ENCODE results near the gene HDAC1. TPM values are rescaled to one million over a fixed set of nuclear protein-coding genes. Genes with fewer than 3 reads are reported as not detected.

HDAC1 gene
- total RNA-seq, 2 experiments from 2014 or later: 56.9 to 61.0 TPM

GRCh38 chr1:32335535-32335789 is 43.6 kb downstream of the HDAC1 start:
- peaks cover 34% of the 10 kb centered on the region for H3K36me3 ChIP-seq (ENCODE audit: insufficient read depth, low read length)
- no peak for TF ChIP-seq CTCF (IDR thresholded peaks at IDR 0.05)
- Mint-ChIP-seq H3K27ac (no peak overlapping the region), H3K9me3 (no peaks in the 10 kb centered on the region), H3K4me3 (peak overlapping the region; percentile 94), H3K27me3 (no peaks in the 10 kb centered on the region), H3K36me3 (ENCODE audit: low read depth) (peaks cover 43% of the 10 kb centered on the region), H3K4me1 (ENCODE audit: low read depth) (peaks cover 53% of the 10 kb centered on the region)
- ChIA-PET CTCF (interaction anchor here (0.6 to 3.0 kb wide), 15 partner anchors 13 to 185 kb away, joined by 3 to 20 read pairs (median 5); partner anchors contain the start of genes BSDC1 and HDAC1), POLR2A (interaction anchor here (0.6 to 3.8 kb wide), 40 partner anchors 10 to 395 kb away, joined by 3 to 74 read pairs (median 7); partner anchors contain the start of genes BSDC1, CCDC28B, HDAC1 and IQCC)
- H3K9me3 ChIP-seq (ENCODE audit: control insufficient read depth in 1 of 2, insufficient read depth in 1 of 2, low read length in 2 of 2): no peaks in the 10 kb centered on the region
- ATAC-seq (ENCODE audit: poor library complexity) (peak; percentile 19), DNase-seq (no peak)
- no peak overlapping the region for H3K27ac ChIP-seq (ENCODE audit: low read depth in 1 of 2, low read length in 2 of 2)
- intact Hi-C loops (cut with DNase I, micrococcal nuclease): loop anchor here (1.0 to 5.0 kb wide), 6 partner anchors 37 to 93 kb away; partner anchors contain the start of gene HDAC1 (in 1 of the 2)
- no peaks in the 10 kb centered on the region for H3K27me3 ChIP-seq (ENCODE audit: control insufficient read depth in 1 of 2, insufficient read depth in 2 of 2, low read length in 2 of 2)
- H3K4me1 ChIP-seq (ENCODE audit: insufficient read depth, low read length): peaks cover 49% of the 10 kb centered on the region
- H3K4me3 ChIP-seq (ENCODE audit: low read length): peak overlapping the region; percentile 59

GRCh38 chr1:32335790-32336590 is 44.1 kb downstream of the HDAC1 start, which contains the start of gene MARCKSL1:
Gene MARCKSL1, minus strand, starts transcription at chr1:32336233. Its CDS starts 200 bp downstream, at chr1:32336033.
- POLR2A ChIA-PET: interaction anchor here (0.6 to 3.8 kb wide), 43 partner anchors 10 to 395 kb away, joined by 3 to 74 read pairs (median 7); partner anchors contain the start of genes BSDC1, CCDC28B, HDAC1 and IQCC
- peak within 1 kb of the TSS; percentile 87 for H3K27ac Mint-ChIP-seq
- Histone ChIP-seq H3K36me3 (ENCODE audit: insufficient read depth, low read length) (peaks cover 28% of the 10 kb centered on the region), H3K4me1 (ENCODE audit: insufficient read depth, low read length) (peaks cover 49% of the 10 kb centered on the region), H3K27me3 (ENCODE audit: control insufficient read depth in 1 of 2, insufficient read depth in 2 of 2, low read length in 2 of 2) (no peaks in the 10 kb centered on the region), H3K4me3 (ENCODE audit: low read length) (peak within 1 kb of the TSS; percentile 59), H3K9me3 (ENCODE audit: control insufficient read depth in 1 of 2, insufficient read depth in 1 of 2, low read length in 2 of 2) (no peaks in the 10 kb centered on the region), H3K27ac (ENCODE audit: low read depth in 1 of 2, low read length in 2 of 2) (peak within 1 kb of the TSS in 1 of 2 donors; percentile 52)
- no peaks in the 10 kb centered on the region for H3K9me3 Mint-ChIP-seq
- no peak for TF ChIP-seq CTCF (IDR thresholded peaks at IDR 0.05)
- CTCF ChIA-PET: interaction anchor here (0.6 to 3.0 kb wide), 16 partner anchors 13 to 184 kb away, joined by 3 to 20 read pairs (median 4); partner anchors contain the start of genes BSDC1 and HDAC1
- no peaks in the 10 kb centered on the region for H3K27me3 Mint-ChIP-seq
- peak; percentile 79 to 94 (median 86) for DNase-seq
- H3K4me1 Mint-ChIP-seq (ENCODE audit: low read depth): peaks cover 50% of the 10 kb centered on the region
- H3K4me3 Mint-ChIP-seq: peak within 1 kb of the TSS; percentile 94
- intact Hi-C loops (cut with DNase I, micrococcal nuclease): loop anchor here (1.0 to 5.0 kb wide), 8 partner anchors 15 to 94 kb away; partner anchors contain the start of genes BSDC1 (in 1 of the 2) and HDAC1 (in 1 of the 2)
- H3K36me3 Mint-ChIP-seq (ENCODE audit: low read depth): peaks cover 38% of the 10 kb centered on the region
- peak; percentile 66 for ATAC-seq (ENCODE audit: poor library complexity)

- ATAC-seq (ENCODE audit: poor library complexity) (no peak), DNase-seq (no peak)
- POLR2A ChIA-PET: interaction anchor here (0.9 to 3.8 kb wide), 41 partner anchors 9 to 396 kb away, joined by 3 to 74 read pairs (median 7); partner anchors contain the start of genes BSDC1, CCDC28B, HDAC1 and IQCC
- H3K27ac ChIP-seq (ENCODE audit: low read depth in 1 of 2, low read length in 2 of 2): no peak overlapping the region
- H3K9me3 ChIP-seq (ENCODE audit: control insufficient read depth in 1 of 2, insufficient read depth in 1 of 2, low read length in 2 of 2): no peaks in the 10 kb centered on the region
- H3K27me3 ChIP-seq (ENCODE audit: control insufficient read depth in 1 of 2, insufficient read depth in 2 of 2, low read length in 2 of 2): no peaks in the 10 kb centered on the region
- intact Hi-C loops (cut with DNase I, micrococcal nuclease): loop anchor here (1.0 to 5.0 kb wide), 4 partner anchors 15 to 94 kb away; partner anchors contain the start of gene BSDC1 (in 1 of the 2)
- H3K36me3 ChIP-seq (ENCODE audit: insufficient read depth, low read length): peaks cover 23% of the 10 kb centered on the region
- Mint-ChIP-seq H3K27ac (peak overlapping the region; percentile 35), H3K36me3 (ENCODE audit: low read depth) (peaks cover 32% of the 10 kb centered on the region), H3K9me3 (no peaks in the 10 kb centered on the region), H3K27me3 (no peaks in the 10 kb centered on the region), H3K4me3 (peak overlapping the region; percentile 86), H3K4me1 (ENCODE audit: low read depth) (peaks cover 45% of the 10 kb centered on the region)
- peak overlapping the region; percentile 35 for H3K4me3 ChIP-seq (ENCODE audit: low read length)
- CTCF ChIA-PET: interaction anchor here (0.8 to 3.0 kb wide), 12 partner anchors 13 to 121 kb away, joined by 3 to 20 read pairs (median 4); partner anchors contain the start of gene HDAC1
- TF ChIP-seq CTCF (IDR thresholded peaks at IDR 0.05): no peak
- peaks cover 49% of the 10 kb centered on the region for H3K4me1 ChIP-seq (ENCODE audit: insufficient read depth, low read length)
Measured at GRCh38 chr1:32336591-32336932, 44.7 kb downstream of the HDAC1 start.
